ENCODE measurements around the gene OR10K2. TPM values are rescaled to one million over a fixed set of nuclear protein-coding genes. Genes with fewer than 3 reads are reported as not detected.
"Not testable (repeated sequence)": the region's sequence is repeated elsewhere in the genome, so short reads cannot be mapped to it uniquely, and the experiment has no call there.

The OR10K2 gene
- total RNA-seq, 1 donor from 2014 or later = not detected

DNA sequence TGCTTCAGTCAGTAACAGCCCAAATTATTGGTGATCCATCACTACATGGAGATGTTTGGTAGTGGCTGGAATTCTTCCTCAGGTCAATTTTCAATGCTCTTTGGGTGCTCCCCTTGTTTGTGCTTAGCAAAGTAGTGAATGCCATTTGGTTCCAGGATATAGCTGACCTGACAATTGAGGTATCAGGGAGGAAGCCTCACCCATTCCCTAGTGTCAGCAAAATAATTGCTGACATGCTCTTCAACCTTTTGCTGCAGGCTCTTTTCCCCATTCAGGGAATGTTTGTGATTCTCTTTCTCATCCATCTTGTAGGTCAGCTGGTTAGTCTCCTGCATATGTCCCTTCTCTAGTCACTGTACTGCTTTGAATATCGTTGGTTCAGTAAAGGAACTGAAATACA lies 28.5 kb upstream of the OR10K2 start:
- no peak overlapping the region for H3K4me3 Mint-ChIP-seq (ENCODE audit: unreplicated experiment)
- H3K4me1 Mint-ChIP-seq (ENCODE audit: unreplicated experiment) = no peaks in the 10 kb centered on the region
- TF ChIP-seq, protein P1, sequence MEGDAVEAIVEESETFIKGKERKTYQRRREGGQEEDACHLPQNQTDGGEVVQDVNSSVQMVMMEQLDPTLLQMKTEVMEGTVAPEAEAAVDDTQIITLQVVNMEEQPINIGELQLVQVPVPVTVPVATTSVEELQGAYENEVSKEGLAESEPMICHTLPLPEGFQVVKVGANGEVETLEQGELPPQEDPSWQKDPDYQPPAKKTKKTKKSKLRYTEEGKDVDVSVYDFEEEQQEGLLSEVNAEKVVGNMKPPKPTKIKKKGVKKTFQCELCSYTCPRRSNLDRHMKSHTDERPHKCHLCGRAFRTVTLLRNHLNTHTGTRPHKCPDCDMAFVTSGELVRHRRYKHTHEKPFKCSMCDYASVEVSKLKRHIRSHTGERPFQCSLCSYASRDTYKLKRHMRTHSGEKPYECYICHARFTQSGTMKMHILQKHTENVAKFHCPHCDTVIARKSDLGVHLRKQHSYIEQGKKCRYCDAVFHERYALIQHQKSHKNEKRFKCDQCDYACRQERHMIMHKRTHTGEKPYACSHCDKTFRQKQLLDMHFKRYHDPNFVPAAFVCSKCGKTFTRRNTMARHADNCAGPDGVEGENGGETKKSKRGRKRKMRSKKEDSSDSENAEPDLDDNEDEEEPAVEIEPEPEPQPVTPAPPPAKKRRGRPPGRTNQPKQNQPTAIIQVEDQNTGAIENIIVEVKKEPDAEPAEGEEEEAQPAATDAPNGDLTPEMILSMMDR (IDR thresholded peaks at IDR 0.05; ENCODE audit: unreplicated experiment) = no peak
- H3K27ac Mint-ChIP-seq (ENCODE audit: unreplicated experiment) = no peak overlapping the region
- DNase-seq (ENCODE audit: low spot score) = no peak
- no peaks in the 10 kb centered on the region for H3K27me3 Mint-ChIP-seq (ENCODE audit: unreplicated experiment)
- no peaks in the 10 kb centered on the region for H3K9me3 Mint-ChIP-seq (ENCODE audit: unreplicated experiment)
- no peaks in the 10 kb centered on the region for H3K36me3 Mint-ChIP-seq (ENCODE audit: low read depth, unreplicated experiment)

DNA sequence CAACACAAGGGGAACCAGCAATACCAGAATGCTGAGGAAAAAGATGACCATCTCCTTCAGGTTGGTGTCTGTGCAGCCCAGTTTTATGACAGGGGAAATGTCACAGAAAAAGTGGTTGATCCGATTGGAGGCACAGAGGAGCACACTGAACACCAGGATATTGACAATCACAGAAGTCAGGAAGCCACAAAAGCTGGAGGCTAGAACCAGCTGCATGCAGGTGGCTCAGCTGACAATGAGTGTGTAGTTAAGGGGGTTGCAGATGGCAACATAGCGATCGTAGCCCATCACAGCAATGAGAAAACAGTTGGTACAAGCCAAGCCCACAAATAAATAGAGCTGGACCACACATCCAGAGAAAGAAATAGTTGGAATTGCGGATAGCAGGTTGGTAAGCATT lies 19.3 kb upstream of the OR10K2 start:
- Mint-ChIP-seq H3K4me3 (ENCODE audit: unreplicated experiment) (no peak overlapping the region), H3K36me3 (ENCODE audit: low read depth, unreplicated experiment) (no peaks in the 10 kb centered on the region), H3K27me3 (ENCODE audit: unreplicated experiment) (no peaks in the 10 kb centered on the region), H3K27ac (ENCODE audit: unreplicated experiment) (no peak overlapping the region), H3K9me3 (ENCODE audit: unreplicated experiment) (no peaks in the 10 kb centered on the region), H3K4me1 (ENCODE audit: unreplicated experiment) (no peaks in the 10 kb centered on the region)
- no peak for DNase-seq (ENCODE audit: low spot score)
- TF ChIP-seq, protein P1 (IDR thresholded peaks at IDR 0.05; ENCODE audit: unreplicated experiment) = no peak

DNA sequence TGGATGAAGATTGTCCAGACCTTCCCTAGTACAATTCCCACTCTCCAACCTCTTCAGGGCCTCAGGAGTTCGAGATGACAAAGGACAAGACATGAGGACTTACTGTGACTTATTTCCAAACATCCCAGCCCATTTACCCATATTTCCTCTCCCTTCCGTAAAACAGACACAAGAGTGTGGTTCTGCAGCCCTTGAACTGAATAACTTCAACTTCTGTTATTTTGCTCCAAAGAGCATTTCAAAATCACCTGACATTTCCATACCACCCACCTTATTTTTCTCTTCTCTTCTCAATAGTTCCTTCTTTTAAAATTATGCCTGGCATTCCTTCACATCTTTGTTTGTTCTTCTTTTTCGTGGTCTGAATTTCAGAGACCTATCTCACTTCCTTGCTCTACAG lies 8.7 kb upstream of the OR10K2 start:
- Mint-ChIP-seq H3K4me1 (ENCODE audit: unreplicated experiment) (no peaks in the 10 kb centered on the region), H3K36me3 (ENCODE audit: low read depth, unreplicated experiment) (no peaks in the 10 kb centered on the region), H3K9me3 (ENCODE audit: unreplicated experiment) (no peaks in the 10 kb centered on the region), H3K27ac (ENCODE audit: unreplicated experiment) (no peak overlapping the region), H3K27me3 (ENCODE audit: unreplicated experiment) (peaks cover 4% of the 10 kb centered on the region), H3K4me3 (ENCODE audit: unreplicated experiment) (no peak overlapping the region)
- DNase-seq (ENCODE audit: low spot score) = no peak
- TF ChIP-seq, protein P1 (IDR thresholded peaks at IDR 0.05; ENCODE audit: unreplicated experiment) = no peak

DNA sequence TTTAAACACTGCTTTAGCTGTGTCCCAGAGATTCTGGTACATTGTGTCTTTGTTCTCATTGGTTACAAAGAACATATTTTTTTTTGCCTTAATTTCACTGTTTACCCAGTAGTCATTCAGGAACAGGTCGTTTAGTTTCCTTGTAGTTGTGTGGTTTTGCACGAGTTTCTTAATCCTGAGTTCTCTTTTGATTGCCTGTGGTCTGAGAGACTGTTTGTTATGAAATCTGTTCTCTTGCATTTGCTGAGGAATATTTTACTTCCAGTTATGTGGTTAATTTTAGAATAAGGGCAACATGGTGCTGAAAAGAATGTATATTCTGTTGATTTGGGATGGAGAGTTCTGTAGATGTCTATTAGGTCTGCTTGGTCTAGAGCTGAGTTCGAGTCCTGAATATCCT lies 4.1 kb upstream of the OR10K2 start:
- DNase-seq (ENCODE audit: low spot score); H3K4me3 Mint-ChIP-seq (ENCODE audit: unreplicated experiment); H3K9me3 Mint-ChIP-seq (ENCODE audit: unreplicated experiment); H3K36me3 Mint-ChIP-seq (ENCODE audit: low read depth, unreplicated experiment); H3K27ac Mint-ChIP-seq (ENCODE audit: unreplicated experiment); H3K27me3 Mint-ChIP-seq (ENCODE audit: unreplicated experiment); H3K4me1 Mint-ChIP-seq (ENCODE audit: unreplicated experiment): not testable (repeated sequence)

DNA sequence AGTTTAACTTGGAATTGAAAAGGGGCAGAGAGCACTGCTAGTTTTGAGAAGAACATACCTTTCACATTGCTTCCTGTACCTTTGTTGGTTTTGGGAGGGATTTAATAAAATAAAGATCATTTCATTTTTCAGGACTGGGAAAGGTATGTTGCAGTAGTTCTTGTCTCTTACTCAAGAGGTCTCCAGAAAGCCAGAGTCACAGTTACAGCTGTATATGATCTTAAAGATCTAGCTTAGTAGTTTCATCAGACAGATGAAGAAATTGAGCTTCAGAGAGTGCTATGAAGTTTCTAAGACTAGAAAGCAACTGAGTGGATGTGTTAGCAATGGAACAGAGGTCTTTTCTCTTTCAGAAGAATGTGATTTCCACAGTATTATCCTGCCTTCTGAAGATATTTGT lies 1.0 kb downstream of the OR10K2 start:
- H3K36me3 Mint-ChIP-seq (ENCODE audit: low read depth, unreplicated experiment) = no peaks in the 10 kb centered on the region
- H3K4me3 Mint-ChIP-seq (ENCODE audit: unreplicated experiment) = no peak overlapping the region
- H3K4me1 Mint-ChIP-seq (ENCODE audit: unreplicated experiment) = no peaks in the 10 kb centered on the region
- H3K9me3 Mint-ChIP-seq (ENCODE audit: unreplicated experiment) = no peaks in the 10 kb centered on the region
- TF ChIP-seq, protein P1 (IDR thresholded peaks at IDR 0.05; ENCODE audit: unreplicated experiment) = no peak
- no peaks in the 10 kb centered on the region for H3K27me3 Mint-ChIP-seq (ENCODE audit: unreplicated experiment)
- H3K27ac Mint-ChIP-seq (ENCODE audit: unreplicated experiment) = no peak overlapping the region
- no peak for DNase-seq (ENCODE audit: low spot score)

DNA sequence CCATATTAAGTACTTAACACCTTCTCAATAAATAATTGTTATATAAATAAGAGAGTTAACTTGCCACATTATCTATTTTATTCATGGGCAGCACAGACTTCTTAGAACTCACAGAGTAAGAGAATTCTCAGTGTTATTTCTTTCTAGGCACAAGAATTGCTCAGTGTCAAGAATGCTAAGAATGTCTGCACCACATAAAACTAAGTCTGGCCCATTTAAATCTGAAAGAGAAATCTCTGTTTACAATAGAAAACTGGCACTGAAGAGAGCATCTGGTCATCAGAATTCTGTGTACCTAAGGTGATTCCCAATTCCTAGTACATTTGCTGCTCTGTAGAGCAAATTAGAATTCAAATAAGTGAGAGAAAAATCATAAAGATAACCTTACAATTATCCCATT lies 3.8 kb downstream of the OR10K2 start:
- Mint-ChIP-seq H3K27me3 (ENCODE audit: unreplicated experiment) (no peaks in the 10 kb centered on the region), H3K4me1 (ENCODE audit: unreplicated experiment) (no peaks in the 10 kb centered on the region), H3K4me3 (ENCODE audit: unreplicated experiment) (no peak overlapping the region), H3K27ac (ENCODE audit: unreplicated experiment) (no peak overlapping the region), H3K9me3 (ENCODE audit: unreplicated experiment) (no peaks in the 10 kb centered on the region), H3K36me3 (ENCODE audit: low read depth, unreplicated experiment) (no peaks in the 10 kb centered on the region)
- TF ChIP-seq, protein P1 (IDR thresholded peaks at IDR 0.05; ENCODE audit: unreplicated experiment) = no peak
- no peak for DNase-seq (ENCODE audit: low spot score)
